H1 (cell line): ENCODE data around the gene CACNB1. TPM values are rescaled to one million over a fixed set of nuclear protein-coding genes. Genes with fewer than 3 reads are reported as not detected.

Source experiments
- CTCF ChIA-PET: fragments of 300-600 bp; sonication (Branson Sonifier 250); formaldehyde crosslinking; loops from one replicate; lab custom pipeline; 2021; ENCODE audit not compliant: partially characterized antibody; lab: Charles Lee
- POLR2A ChIA-PET: fragments of 300-600 bp; sonication (Branson Sonifier 250); formaldehyde crosslinking; loops from one replicate; lab custom pipeline; 2021; ENCODE audit warnings: inconsistent platforms; ENCODE audit not compliant: partially characterized antibody; lab: Charles Lee
- DNase-seq, 2 experiments: peaks; one replicate each; pipeline versions ENCODE4 v3.0.0 to v3.0.0-alpha.2; 2010 to 2022; ENCODE audit warnings: low spot score in 2 of 2, low read depth in 1 of 2, mixed read lengths in 1 of 2
- FAIRE-seq: peaks from 2 replicates; lab custom pipeline; 2011; peaks lifted over from hg19 to GRCh38; lab: Jason Lieb, UNC
- H2AFZ ChIP-seq: 2 replicates; pipeline ENCODE4 v1.8.1; 2012; ENCODE audit warnings: low read length, inconsistent platforms
- H2AK5ac ChIP-seq: 2 replicates; pipeline ENCODE4 v1.6.1; 2013; ENCODE audit warnings: low read depth, low read length
- H2BK120ac ChIP-seq: replicated peaks from 2 replicates; pipeline ENCODE3; 2013; ENCODE audit warnings: low read depth, low read length, inconsistent platforms
- H2BK12ac ChIP-seq: 2 replicates; pipeline ENCODE4 v1.6.1; 2013; ENCODE audit warnings: low read depth, low read length
- H2BK15ac ChIP-seq: 2 replicates; pipeline ENCODE4 v1.6.1; 2013; ENCODE audit warnings: low read length
- H2BK20ac ChIP-seq: 2 replicates; pipeline ENCODE4 v1.6.1; 2013; ENCODE audit warnings: low read length
- H2BK5ac ChIP-seq: 2 replicates; pipeline ENCODE4 v1.6.1; 2013; ENCODE audit warnings: low read depth, low read length
- H3K14ac ChIP-seq: 2 replicates; pipeline ENCODE4 v1.6.1; 2013; ENCODE audit warnings: inconsistent platforms; ENCODE audit not compliant: insufficient read length
- H3K18ac ChIP-seq: 2 replicates; pipeline ENCODE4 v1.6.1; 2013; ENCODE audit warnings: low read length; ENCODE audit errors: extremely low read depth
- H3K23ac ChIP-seq: 2 replicates; pipeline ENCODE4 v1.6.1; 2013; ENCODE audit warnings: inconsistent platforms; ENCODE audit not compliant: insufficient read length
- H3K23me2 ChIP-seq: 2 replicates; pipeline ENCODE4 v1.6.1; 2013; ENCODE audit warnings: low read depth, low read length
- H3K27ac ChIP-seq: 2 replicates; pipeline ENCODE4 v1.6.1; 2011; ENCODE audit warnings: low read depth, low read length, inconsistent platforms
- H3K27me3 ChIP-seq, 4 experiments: replicated peaks in 1 of 4; 1 replicate in 1 of 4; 2 replicates in 3 of 4; pipeline versions ENCODE4 v1.6.1 to v1.8.1; 2011 to 2013; ENCODE audit warnings: low read length in 3 of 4, mild to moderate bottlenecking in 3 of 4, inconsistent platforms in 2 of 4, mixed read lengths in 2 of 4, moderate library complexity in 1 of 4; ENCODE audit not compliant: control insufficient read depth in 3 of 4, insufficient read depth in 3 of 4; ENCODE audit errors: extremely low read depth in 1 of 4
- H3K36me3 ChIP-seq, 4 experiments: 2 replicates each; pipeline versions ENCODE4 v1.6.1 to v1.8.1; 2011 to 2013; ENCODE audit warnings: mild to moderate bottlenecking in 4 of 4, low read length in 3 of 4, moderate library complexity in 2 of 4, control low read depth in 1 of 4, inconsistent platforms in 1 of 4; ENCODE audit not compliant: insufficient read depth in 4 of 4, control insufficient read depth in 2 of 4
- H3K4ac ChIP-seq: replicated peaks from 2 replicates; pipeline ENCODE3; 2013; ENCODE audit warnings: low read length, low read depth, mixed read lengths, inconsistent platforms; ENCODE audit not compliant: insufficient read length
- H3K4me1 ChIP-seq, 4 experiments: replicated peaks in 1 of 4; 1 replicate in 1 of 4; 2 replicates in 3 of 4; pipeline versions ENCODE4 v1.6.1 to v1.8.1; 2011 to 2013; ENCODE audit warnings: low read length in 3 of 4, inconsistent platforms in 2 of 4, mixed read lengths in 1 of 4; ENCODE audit not compliant: insufficient read depth in 4 of 4, control insufficient read depth in 3 of 4
- H3K4me2 ChIP-seq, 2 experiments: 2 replicates each; pipeline versions ENCODE4 v1.6.1 to v1.8.1; 2011 to 2013; ENCODE audit warnings: low read depth in 2 of 2, low read length in 2 of 2, control low read depth in 1 of 2, inconsistent platforms in 1 of 2, mild to moderate bottlenecking in 1 of 2; ENCODE audit not compliant: insufficient read depth in 1 of 2
- H3K4me3 ChIP-seq, 4 experiments: fragments of 200-600, 300-600 bp in 1 of 4; sonication (generic), shearing (Covaris generic), sonication (Bioruptor Twin) in 1 of 4; 2 replicates each; pipeline versions ENCODE4 v1.5.1 to v1.8.1; 2011 to 2016; ENCODE audit warnings: low read length in 4 of 4, low read depth in 3 of 4, control low read depth in 2 of 4, inconsistent platforms in 2 of 4, mild to moderate bottlenecking in 2 of 4, mixed read lengths in 1 of 4, moderate library complexity in 1 of 4; ENCODE audit not compliant: insufficient read depth in 2 of 4; ENCODE audit errors: extremely low read depth in 1 of 4
- H3K56ac ChIP-seq: replicated peaks from 2 replicates; pipeline ENCODE3; 2013; ENCODE audit warnings: low read depth, mild to moderate bottlenecking, mixed read lengths, low read length, inconsistent platforms; ENCODE audit not compliant: insufficient read length
- H3K79me1 ChIP-seq: 2 replicates; pipeline ENCODE4 v1.6.1; 2013; ENCODE audit warnings: low read depth, low read length, control low read depth
- H3K79me2 ChIP-seq, 2 experiments: 2 replicates each; pipeline versions ENCODE4 v1.6.1 to v1.8.1; 2012 to 2013; ENCODE audit warnings: low read length in 2 of 2, mild to moderate bottlenecking in 2 of 2, inconsistent platforms in 1 of 2; ENCODE audit not compliant: insufficient read depth in 2 of 2, control insufficient read depth in 1 of 2
- H3K9ac ChIP-seq, 4 experiments: replicated peaks in 1 of 4; 1 replicate in 1 of 4; 2 replicates in 3 of 4; pipeline versions ENCODE4 v1.6.1 to v1.8.1; 2011 to 2013; ENCODE audit warnings: low read depth in 3 of 4, low read length in 3 of 4, control low read depth in 2 of 4, mild to moderate bottlenecking in 2 of 4, moderate library complexity in 2 of 4, inconsistent platforms in 1 of 4; ENCODE audit errors: extremely low read depth in 1 of 4
- H3K9me3 ChIP-seq, 2 experiments: 2 replicates each; pipeline versions ENCODE4 v1.6.1 to v1.8.1; 2012 to 2013; ENCODE audit warnings: mild to moderate bottlenecking in 2 of 2, moderate library complexity in 2 of 2, control low read depth in 1 of 2, inconsistent platforms in 1 of 2, low read depth in 1 of 2, low read length in 1 of 2, mixed read lengths in 1 of 2; ENCODE audit not compliant: insufficient read depth in 2 of 2
- H4K20me1 ChIP-seq, 2 experiments: replicated peaks in 1 of 2; 2 replicates each; pipeline versions ENCODE3 to v1.8.1; 2011 to 2013; ENCODE audit warnings: inconsistent platforms in 2 of 2, low read length in 2 of 2, mild to moderate bottlenecking in 1 of 2; ENCODE audit not compliant: insufficient read depth in 2 of 2, control insufficient read depth in 1 of 2
- H4K5ac ChIP-seq: 2 replicates; pipeline ENCODE4 v1.6.1; 2013; ENCODE audit warnings: low read length, low read depth, mixed read lengths, inconsistent platforms; ENCODE audit not compliant: insufficient read length
- H4K8ac ChIP-seq: 2 replicates; pipeline ENCODE4 v1.8.0; 2013; ENCODE audit warnings: mild to moderate bottlenecking, moderate library complexity, low read length, inconsistent platforms; ENCODE audit not compliant: insufficient read depth; ENCODE audit errors: extremely low read depth
- H4K91ac ChIP-seq: replicated peaks from 2 replicates; pipeline ENCODE3; 2013; ENCODE audit warnings: low read length, mixed read lengths, inconsistent platforms; ENCODE audit not compliant: insufficient read length
- RFX5 ChIP-seq: IDR thresholded peaks from 2 replicates; pipeline ENCODE4 v1.6.1; 2011; ENCODE audit warnings: low read depth, low read length, improper control_type of control experiment, borderline replicate concordance
- WGBS, 2 experiments: shearing (Covaris generic) in 1 of 2; methylation state at CpG; one replicate each; pipeline versions ENCODE4 v1.1.6 to v1.1.7; 2013 to 2015; ENCODE audit warnings: low lambda C conversion rate in 2 of 2, mixed read lengths in 2 of 2, inconsistent platforms in 1 of 2, low coverage in 1 of 2, missing lambda C conversion rate in 1 of 2; ENCODE audit not compliant: insufficient replicate concordance in 2 of 2, insufficient coverage in 1 of 2, insufficient read length in 1 of 2; ENCODE audit errors: extremely low coverage in 1 of 2, missing lambda C conversion rate in 1 of 2; 5-methylcytosine and 5-hydroxymethylcytosine counted together
- polyA plus RNA-seq, 7 experiments: library from polyadenylated mRNA; depleted of rRNA in 3 of 7; stranded (reverse) in 5 of 7; unstranded in 2 of 7; fragments of >200 nt in 5 of 7; fragments of 200-250 nt in 2 of 7; gene quantifications; 1 replicate in 5 of 7; 2 replicates in 1 of 7; 4 replicates in 1 of 7; pipeline versions ENCODE4 v1.2.1 to v1.2.3, GENCODE V29; 2011 to 2013; ENCODE audit warnings: missing spikeins in 2 of 7, mixed read lengths in 2 of 7
- total RNA-seq: library from RNA; stranded (reverse); fragmentation: NEBNext Ultra II Directional; extraction: Animal tissue kit (Norgen Biotek cat#: 25700); gene quantifications from 2 replicates; pipeline ENCODE4 v1.2.1, GENCODE V29; 2021
- TF ChIP-seq, protein P1 (sequence below), 3 experiments: IDR thresholded peaks; 1 replicate in 2 of 3; 2 replicates in 1 of 3; pipeline versions ENCODE4 v1.5.1 to v1.6.1; 2011; ENCODE audit warnings: low read length in 3 of 3, mild to moderate bottlenecking in 3 of 3, inconsistent platforms in 2 of 3, low read depth in 1 of 3, moderate library complexity in 1 of 3; ENCODE audit not compliant: insufficient read depth in 1 of 3; ENCODE audit errors: control extremely low read depth in 1 of 3

The CACNB1 gene
- total and polyA plus RNA-seq, 2 of the 8 experiments (the other 6 are each of a cell fraction or from before 2014, with no cell fraction given) = 7.2 to 17.8 TPM

DNA sequence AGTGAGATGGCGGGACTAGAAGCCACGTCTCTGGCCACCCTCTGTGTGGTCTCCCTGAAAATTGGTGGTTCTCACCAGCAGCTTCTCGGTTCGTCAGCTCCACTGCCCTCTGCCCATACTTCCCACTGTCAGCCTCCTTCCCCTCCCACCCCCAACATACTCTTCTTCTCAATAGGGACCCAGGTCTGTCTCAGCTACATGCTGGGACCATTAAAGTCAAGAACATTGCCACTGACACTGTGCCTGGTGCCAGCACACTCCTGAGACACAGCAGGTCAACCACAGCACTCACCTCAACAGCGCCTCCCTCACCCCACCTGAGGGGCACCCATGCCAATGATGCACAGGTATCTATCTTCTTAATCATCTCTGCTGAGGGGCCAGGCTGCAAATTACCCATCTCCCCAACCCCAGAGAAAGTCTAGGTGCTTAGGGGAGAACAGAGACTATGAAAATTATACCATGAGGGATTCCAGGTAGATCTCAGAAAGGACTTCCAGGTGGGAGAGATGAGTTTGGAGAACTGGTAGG lies 47.3 kb downstream of the CACNB1 start:
- Histone ChIP-seq H2BK5ac (no peak overlapping the region), H2AFZ (no peak overlapping the region), H3K4me1 (peaks cover 0 to 20% (median 6%) of the 10 kb centered on the region in 4 experiments; a peak in 4 of 7 replicates), H3K9me3 (no peaks in the 10 kb centered on the region), H2BK20ac (no peak overlapping the region), H4K5ac (no peak overlapping the region), H3K36me3 (no peaks in the 10 kb centered on the region), H3K27ac (no peak overlapping the region), H3K56ac (no peak overlapping the region), H3K4me3 (peak overlapping the region in 1 of 4 experiments; percentile 83; a peak in 3 of 8 replicates), H3K79me1 (no peaks in the 10 kb centered on the region), H4K8ac (no peak overlapping the region), H2BK120ac (no peak overlapping the region), H2AK5ac (no peak overlapping the region), H3K79me2 (no peaks in the 10 kb centered on the region), H2BK12ac (no peak overlapping the region), H3K27me3 (peaks cover 3 to 18% (median 15%) of the 10 kb centered on the region in 4 experiments), H3K23me2 (peaks cover 26% of the 10 kb centered on the region), H3K4me2 (peak overlapping the region; percentile 53 to 95; a peak in 2 of 4 replicates), H3K18ac (no peak overlapping the region), H2BK15ac (no peak overlapping the region), H3K9ac (no peak overlapping the region), H4K20me1 (no peaks in the 10 kb centered on the region), H3K14ac (no peak overlapping the region), H4K91ac (no peak overlapping the region), H3K23ac (no peak overlapping the region), H3K4ac (no peak overlapping the region)
- FAIRE-seq (no peak), DNase-seq (no peak)
- POLR2A ChIA-PET = interaction anchor here (1.1 to 1.4 kb wide), 3 partner anchors 27 to 51 kb away, joined by 3 to 4 read pairs (median 3); partner anchors contain the start of gene RPL19
- TF ChIP-seq, protein P1, sequence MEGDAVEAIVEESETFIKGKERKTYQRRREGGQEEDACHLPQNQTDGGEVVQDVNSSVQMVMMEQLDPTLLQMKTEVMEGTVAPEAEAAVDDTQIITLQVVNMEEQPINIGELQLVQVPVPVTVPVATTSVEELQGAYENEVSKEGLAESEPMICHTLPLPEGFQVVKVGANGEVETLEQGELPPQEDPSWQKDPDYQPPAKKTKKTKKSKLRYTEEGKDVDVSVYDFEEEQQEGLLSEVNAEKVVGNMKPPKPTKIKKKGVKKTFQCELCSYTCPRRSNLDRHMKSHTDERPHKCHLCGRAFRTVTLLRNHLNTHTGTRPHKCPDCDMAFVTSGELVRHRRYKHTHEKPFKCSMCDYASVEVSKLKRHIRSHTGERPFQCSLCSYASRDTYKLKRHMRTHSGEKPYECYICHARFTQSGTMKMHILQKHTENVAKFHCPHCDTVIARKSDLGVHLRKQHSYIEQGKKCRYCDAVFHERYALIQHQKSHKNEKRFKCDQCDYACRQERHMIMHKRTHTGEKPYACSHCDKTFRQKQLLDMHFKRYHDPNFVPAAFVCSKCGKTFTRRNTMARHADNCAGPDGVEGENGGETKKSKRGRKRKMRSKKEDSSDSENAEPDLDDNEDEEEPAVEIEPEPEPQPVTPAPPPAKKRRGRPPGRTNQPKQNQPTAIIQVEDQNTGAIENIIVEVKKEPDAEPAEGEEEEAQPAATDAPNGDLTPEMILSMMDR (IDR thresholded peaks at IDR 0.05; ENCODE audit: control extremely low read depth in 1 of 3, insufficient read depth in 1 of 3, low read depth in 1 of 3, low read length in 3 of 3) = peak in 1 of 3 experiments; percentile 8; a peak in 1 of 4 replicates
- TF ChIP-seq RFX5 = no peak
- 72% methylated on average over 5 of the region's 5 CpGs; no CpG with 5 or more reads in 1 of the 2 experiments for WGBS, 2 experiments
- CTCF ChIA-PET = interaction anchor here (0.5 to 10.1 kb wide), 7 partner anchors 12 to 186 kb away, joined by 3 to 163 read pairs (median 14); no protein-coding TSS in a partner anchor
